Right renal pelvis (tissue), 4 donors: ENCODE results near the gene CEP85. TPM values are rescaled to one million over a fixed set of nuclear protein-coding genes. Genes with fewer than 3 reads are reported as not detected.
A peak's percentile ranks its signal among the peaks of the same experiment; 100 is the strongest.

Experiments used
- DNase-seq, 4 donors: peaks; one replicate each; pipeline ENCODE4 v3.0.0-alpha.2; 2013; ENCODE audit warnings: low read depth in 4 of 4, low spot score in 3 of 4, missing footprints in 1 of 4
- polyA plus RNA-seq, 4 donors: library from polyadenylated mRNA; unstranded; fragments of 120-200 nt; gene quantifications; one replicate each; pipeline ENCODE4 v1.2.1, GENCODE V29; 2013; ENCODE audit not compliant: insufficient read length in 4 of 4

Gene CEP85
- polyA plus RNA-seq, 4 donors = 13.4 to 17.1 (median 15.9) TPM

DNA sequence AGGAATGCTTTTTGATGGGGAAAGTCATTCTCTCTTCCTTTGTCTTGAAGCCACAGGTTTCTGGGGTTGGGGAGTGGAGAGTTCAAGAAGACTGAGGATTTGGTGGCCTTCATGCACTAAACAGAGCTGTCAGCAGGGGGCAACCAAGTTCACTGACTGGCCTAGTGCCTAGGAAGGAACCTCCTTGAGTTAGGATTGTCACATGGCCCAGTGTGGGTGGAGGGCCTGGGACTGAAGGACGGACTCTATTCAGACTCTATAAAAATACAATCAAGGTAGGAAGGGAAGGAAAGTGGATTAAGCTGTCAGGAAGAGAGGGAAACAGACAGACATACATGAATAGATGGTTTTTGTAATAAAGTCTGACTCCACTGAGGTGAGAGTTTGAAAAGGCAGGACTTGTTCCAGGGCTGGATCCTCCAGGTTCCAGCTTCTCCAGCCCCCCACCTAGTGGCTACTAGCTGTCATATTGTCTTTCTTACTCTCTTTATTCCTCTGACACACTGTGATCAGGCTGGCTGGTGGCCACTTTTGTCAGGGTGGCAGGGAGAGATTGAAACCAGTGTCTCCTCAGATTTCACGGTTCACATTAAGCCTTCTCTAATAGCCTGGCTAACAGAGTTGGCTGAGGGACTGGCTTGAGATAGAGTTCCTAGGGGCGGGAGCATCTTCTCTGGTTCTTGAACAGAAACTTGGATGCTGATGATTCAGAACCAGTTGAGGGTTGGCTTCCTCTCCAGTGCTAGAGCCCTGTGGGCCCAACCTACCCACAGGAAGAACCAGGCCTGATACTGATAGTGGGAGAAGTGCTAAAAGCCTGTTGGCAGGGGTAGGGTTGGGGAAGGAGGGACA lies 41.8 kb downstream of the CEP85 start:
- DNase-seq = peak; percentile 53 to 68 (median 64)

GRCh38 chr1:26276432-26276838 lies 42.4 kb downstream of the CEP85 start:
- DNase-seq = no peak

GRCh38 chr1:26277261-26277661 lies 43.3 kb downstream of the CEP85 start:
- DNase-seq = no peak

DNA sequence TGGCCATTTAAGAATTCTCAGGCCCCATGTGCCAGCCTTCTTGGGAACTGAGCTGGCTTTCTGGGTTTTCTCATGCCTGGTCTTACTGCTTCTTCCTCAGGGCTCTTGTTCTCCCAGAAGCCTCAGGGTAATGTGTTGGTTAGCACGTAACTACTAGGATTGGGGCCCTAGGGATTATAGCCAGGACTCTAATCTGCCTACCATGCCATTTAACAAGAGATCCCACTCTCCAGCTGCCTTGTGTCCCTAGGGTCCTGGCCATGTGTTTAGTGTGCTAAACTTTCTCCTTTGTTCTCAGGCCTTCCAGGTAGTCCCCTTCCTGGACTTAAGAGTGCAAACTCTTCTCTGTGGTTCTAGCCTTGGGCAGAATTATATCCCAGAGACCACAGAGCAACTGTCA lies 43.7 kb downstream of the CEP85 start:
- no peak for DNase-seq

DNA sequence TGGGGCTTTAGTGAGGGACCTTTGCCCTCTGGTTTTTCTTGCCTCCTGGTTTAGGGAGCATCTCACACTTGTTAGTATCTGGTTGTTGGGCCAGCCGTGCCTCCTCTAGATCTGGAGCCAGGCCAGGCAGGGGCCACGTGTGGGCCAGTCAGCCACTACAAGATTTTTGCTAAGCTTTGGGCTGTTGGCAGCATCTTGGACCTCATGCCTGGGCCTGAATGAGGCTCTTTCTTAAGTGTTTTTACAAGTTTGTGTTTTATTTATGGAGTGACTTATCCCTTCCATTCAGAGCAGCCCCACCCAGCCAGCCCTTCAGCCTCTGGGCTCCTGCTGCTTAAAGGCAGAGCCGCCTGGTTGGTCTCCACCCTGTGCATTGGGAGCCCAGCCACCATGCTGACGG lies 44.3 kb downstream of the CEP85 start:
- DNase-seq = no peak

DNA sequence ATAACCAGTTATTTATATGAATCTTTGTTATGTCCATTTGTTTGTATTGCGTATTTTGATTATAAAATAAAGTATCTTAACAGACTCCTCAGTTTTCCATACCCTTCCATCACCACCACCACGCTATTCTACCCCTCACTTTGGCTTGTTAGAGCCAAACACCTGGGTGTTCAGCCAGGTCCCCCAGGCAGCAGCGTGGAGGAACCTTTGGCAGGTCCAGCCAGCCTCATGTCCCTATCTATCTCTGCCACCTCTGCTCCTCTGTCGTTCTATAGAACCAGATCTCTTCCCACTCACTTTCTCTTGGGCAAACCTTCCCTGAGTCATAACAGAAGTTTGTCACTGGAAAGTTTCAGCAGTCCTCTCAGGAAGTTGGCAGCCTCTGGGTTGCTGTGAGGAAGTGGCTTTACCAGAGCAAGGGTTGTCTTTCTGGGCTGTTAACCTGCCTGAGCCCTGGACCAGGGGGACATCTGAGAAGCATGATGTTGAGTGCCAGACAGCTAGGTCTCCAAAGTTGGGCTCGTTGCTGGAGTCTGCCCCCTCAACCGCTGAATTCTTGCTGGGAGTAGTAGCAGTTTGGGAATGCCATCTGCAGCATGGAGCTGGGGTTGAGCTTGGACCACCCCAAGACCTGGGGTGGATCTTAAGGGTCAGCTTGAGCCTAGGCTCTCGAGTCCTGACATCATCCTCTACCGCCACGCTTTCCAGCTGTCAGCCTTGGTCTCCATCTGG lies 44.9 kb downstream of the CEP85 start:
- DNase-seq = no peak

GRCh38 chr1:26279456-26280332 lies 45.7 kb downstream of the CEP85 start, which contains the start of gene SH3BGRL3:
Gene SH3BGRL3 (plus strand): TSS chr1:26280086. CDS start chr1:26280156, 70 bp downstream.
- peak; percentile 64 to 68 (median 67) for DNase-seq

- DNase-seq = no peak
These were observed 46.5 kb downstream of the CEP85 start for GRCh38 chr1:26280333-26281042.

DNA sequence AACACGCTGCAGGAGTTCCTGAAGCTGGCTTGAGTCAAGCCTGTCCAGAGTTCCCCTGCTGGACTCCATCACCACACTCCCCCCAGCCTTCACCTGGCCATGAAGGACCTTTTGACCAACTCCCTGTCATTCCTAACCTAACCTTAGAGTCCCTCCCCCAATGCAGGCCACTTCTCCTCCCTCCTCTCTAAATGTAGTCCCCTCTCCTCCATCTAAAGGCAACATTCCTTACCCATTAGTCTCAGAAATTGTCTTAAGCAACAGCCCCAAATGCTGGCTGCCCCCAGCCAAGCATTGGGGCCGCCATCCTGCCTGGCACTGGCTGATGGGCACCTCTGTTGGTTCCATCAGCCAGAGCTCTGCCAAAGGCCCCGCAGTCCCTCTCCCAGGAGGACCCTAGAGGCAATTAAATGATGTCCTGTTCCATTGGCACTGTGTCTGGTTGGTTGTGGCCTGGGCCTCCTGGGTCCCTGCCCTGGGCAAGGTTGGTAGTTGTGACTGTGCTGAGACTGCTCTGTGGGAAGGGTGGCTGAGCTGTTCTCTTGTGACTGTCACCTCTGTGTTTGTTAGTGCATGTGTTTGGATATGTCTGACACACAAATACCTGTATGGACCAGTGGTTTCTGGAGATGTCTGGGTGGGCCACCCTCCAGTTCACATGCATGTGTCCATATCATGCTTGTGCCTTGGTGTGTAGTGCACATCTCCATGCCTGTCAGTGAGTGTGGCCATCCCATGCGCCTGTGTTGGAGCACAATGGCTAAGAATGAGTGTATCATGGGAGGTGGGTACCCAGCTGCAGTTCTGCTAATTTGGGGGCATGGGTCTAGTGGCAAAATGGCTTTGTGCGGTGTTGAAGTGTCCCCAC lies 47.3 kb downstream of the CEP85 start:
- no peak for DNase-seq

DNA sequence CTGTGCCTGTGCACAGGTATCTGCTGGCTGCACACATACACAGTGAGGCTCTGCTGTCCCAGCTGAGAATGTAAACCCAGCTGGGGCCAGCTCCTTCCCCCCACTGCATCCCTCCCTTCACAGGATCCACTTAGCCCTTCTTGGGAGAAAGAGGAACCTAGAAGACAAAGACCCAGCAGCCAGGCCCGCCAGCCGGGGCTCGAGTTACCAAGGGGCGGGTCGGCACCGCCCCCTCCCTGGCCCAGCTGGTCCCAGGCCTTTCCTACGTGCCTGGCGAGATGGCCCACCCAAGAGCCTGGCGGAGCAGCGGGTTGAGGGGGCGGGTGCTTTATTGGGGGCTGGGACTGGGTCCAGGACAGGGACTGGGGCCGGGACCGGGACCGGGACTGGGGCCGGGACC lies 48.0 kb downstream of the CEP85 start:
- peak in 1 of 4 donors; percentile 56 for DNase-seq

DNA sequence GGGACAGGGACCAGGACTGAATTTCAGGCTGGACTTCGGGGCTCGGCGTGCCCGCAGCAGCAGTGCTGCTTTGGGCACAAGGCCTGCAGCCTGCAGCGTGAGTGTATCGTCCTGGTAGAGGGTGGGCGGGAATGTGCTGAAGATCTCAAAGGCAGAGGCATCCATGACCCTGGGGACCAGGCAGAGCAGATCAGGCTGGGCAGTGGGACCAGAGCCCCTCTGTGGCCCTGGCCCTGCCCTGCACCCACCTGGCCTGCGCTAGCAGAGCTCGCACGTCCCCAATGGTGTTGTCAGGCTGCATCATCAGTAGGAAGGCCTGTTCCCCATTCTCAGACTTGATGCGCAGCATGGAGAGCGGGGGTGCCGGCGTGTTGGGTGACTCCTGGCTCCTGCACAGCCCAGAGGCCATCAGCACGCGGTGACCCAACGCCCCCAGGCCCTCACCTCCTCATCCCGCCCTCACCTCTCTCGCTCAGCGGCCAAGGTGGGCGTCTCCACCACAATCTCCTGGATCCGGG lies 48.5 kb downstream of the CEP85 start:
- DNase-seq = no peak

DNA sequence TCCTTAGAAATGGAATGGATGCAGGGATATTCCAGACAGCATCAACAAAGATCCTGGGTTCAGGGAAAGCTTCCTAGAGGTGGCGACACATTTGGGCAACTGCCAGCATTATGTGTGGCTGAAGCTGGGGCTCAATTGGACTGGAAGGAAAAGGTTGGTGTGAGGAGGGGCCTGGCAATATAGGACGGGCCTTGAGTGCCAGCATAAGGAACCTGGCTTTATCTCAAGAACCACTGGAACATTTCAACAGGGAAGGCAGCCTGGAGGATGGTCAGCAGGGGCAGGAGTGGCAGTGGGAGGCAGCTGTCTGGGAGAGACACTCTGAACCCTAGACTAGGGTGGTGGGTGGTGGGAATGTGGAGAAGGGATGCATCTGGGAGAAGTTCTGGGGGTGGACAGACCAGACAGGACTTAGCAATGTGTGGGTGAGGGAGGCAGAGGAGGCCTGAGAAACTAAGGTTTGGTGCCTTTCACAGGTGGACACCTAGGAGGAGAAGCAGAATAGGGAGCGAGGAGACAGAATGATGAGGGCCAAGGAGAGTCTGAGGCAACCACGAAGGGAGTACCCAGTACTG lies 49.4 kb downstream of the CEP85 start:
- no peak for DNase-seq

- no peak for DNase-seq
These were observed 50.0 kb downstream of the CEP85 start for GRCh38 chr1:26283871-26284596.

GRCh38 chr1:26284597-26285347 lies 50.8 kb downstream of the CEP85 start:
- no peak for DNase-seq

GRCh38 chr1:26285366-26286063 lies 51.5 kb downstream of the CEP85 start:
- no peak for DNase-seq

DNA sequence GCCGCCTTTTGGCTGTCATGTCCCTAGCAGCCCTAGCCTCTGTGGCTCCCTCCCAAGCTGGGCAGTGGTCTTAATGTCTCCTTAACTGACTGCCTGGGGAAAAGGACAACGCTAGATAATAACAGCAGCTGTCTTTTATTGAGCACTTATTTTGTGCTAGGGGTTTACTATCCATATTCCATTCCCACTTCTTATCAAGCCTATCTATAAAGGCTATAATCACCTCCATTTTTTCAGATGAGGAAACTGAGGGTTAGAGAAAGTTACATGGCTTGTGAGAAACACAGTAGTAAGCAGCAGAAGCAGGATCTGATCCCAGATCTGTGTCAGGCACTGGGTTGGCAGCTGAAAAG lies 52.0 kb downstream of the CEP85 start:
- DNase-seq = no peak
